ENCODE measurements around the gene GLIPR1L1. TPM values are rescaled to one million over a fixed set of nuclear protein-coding genes. Genes with fewer than 3 reads are reported as not detected.

GLIPR1L1 gene, protein sequence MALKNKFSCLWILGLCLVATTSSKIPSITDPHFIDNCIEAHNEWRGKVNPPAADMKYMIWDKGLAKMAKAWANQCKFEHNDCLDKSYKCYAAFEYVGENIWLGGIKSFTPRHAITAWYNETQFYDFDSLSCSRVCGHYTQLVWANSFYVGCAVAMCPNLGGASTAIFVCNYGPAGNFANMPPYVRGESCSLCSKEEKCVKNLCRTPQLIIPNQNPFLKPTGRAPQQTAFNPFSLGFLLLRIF
- not detected in 2 replicates for total RNA-seq

DNA sequence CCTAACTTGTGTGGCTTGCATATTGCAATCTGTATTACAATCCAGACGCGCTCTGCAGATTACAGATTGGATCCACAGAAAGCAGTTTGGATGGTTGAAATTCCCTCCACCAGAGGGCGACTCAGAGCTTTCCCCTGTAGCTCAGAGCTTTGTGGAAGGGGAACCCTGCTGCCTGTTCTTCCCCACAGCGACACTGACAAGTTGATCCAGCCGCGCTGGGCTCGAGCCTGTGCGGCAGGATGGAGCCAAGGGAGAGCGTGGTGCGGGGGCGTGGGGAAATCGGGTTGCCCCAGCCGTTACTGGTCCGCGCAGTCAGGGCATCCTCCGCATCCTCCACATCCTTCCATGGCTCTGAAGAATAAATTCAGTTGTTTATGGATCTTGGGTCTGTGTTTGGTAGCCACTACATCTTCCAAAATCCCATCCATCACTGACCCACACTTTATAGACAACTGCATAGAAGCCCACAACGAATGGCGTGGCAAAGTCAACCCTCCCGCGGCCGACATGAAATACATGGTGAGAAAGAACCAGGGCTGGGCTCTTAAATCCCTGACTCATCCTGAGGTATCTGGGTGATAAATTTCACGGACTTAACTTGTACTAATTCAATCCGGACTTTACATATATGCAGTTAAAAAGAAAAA lies at the start of gene GLIPR1L1:
GLIPR1L1 (plus strand) TSS at position 287 of the 647 bp plus-strand sequence; CDS start at position 346, 59 bp downstream.

DNA sequence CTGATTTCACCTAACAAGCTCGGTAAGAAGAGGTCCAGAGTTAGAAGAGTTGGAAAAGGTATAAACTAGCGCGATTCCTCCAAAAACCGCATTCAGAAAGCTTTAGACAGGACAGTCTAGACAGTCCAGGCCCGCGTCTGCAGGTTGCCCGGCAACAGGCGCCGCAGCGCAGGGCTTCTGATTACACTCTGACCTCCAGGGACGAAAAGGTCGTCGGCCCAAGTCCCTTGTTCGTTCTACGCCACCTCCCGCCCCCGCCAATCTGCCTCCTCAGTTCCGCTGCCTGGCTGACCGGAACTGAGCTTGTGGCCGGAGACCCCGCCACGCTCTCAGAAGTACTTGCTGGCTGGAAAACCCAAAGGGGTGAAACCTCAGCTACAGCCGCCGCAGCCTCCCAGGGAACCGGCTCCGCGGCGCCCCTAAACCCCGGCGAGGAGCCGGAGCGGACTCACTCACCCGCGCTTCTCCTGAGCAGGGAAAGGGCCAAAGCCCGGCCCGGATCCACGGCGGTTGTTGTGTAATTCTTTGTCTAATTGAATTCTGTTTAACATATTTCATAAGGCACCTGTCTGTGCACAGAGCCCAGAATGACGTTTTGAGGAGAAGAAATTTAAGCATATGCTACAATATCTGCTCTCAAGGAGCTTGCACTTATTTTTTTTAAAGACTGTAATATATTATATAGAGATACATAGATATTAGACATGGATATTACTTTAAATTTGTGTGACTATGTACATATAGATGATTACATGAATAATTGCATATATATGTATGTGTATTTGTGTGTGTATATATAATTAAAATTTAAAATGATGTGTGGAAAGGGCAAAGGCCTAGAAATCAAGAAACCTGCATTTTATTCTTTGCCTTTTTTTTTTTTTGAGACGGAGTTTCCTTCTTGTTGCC lies 4.3 kb upstream of the GLIPR1L1 start, which contains the start of gene CAPS2:
CAPS2 (minus strand) TSS at position 407 of the 909 bp plus-strand sequence. CDS start 3,826 bp downstream, outside the sequence.

DNA sequence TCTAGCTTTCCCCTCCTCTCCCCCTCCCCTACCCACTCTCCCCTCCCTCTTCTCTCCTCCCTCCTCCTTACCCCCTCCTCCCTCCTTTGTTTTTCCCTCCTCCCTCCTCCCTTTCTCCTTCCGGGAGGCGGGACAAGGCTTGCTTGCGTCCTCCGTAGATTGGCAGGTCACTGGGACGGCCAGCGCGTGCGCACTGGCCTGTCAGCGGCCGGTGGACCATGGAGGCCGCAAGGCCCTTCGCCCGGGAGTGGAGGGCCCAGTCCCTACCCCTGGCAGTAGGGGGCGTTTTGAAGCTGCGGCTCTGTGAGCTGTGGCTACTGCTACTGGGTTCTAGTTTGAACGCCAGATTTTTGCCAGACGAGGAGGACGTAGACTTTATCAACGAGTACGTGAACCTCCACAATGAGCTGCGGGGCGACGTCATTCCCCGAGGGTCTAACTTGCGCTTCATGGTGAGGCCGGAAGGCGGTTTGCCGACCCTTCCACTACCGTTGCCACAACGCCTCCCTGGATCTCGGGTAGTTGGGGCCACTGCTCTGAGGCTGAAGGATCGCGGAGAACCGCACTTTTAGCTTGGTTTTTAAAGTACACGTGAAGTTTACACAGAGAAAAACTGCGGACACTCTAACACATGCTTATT lies 56.5 kb downstream of the GLIPR1L1 start, which contains the start of gene GLIPR1L2:
GLIPR1L2 (plus strand) TSS at position 191 of the 640 bp plus-strand sequence; CDS start at position 219, 28 bp downstream.

Other genes starting within 250 kb of the GLIPR1L1 start
- gene KCNC2, start 124.8 kb upstream of the GLIPR1L1 start, total RNA-seq = not detected in 2 replicates
- 0.09 and 0.11 TPM in 2 replicates for gene CAPS2, start 4.3 kb upstream of the GLIPR1L1 start, total RNA-seq
- under 0.01 and 0.09 TPM in 2 replicates for gene GLIPR1L2, start 56.4 kb downstream of the GLIPR1L1 start, total RNA-seq
- gene GLIPR1, start 146.1 kb downstream of the GLIPR1L1 start, total RNA-seq = 2.1 and 2.3 TPM in 2 replicates
- gene KRR1, start 176.9 kb downstream of the GLIPR1L1 start, total RNA-seq = 23.3 and 32.5 TPM in 2 replicates